AG04449 (cell line): ENCODE measurements around the gene KIF3A.
A peak's percentile ranks its signal among the peaks of the same experiment; 100 is the strongest.

ENCODE experiments used
- CTCF ChIA-PET: fragments of 350-600 bp; formaldehyde crosslinking; extraction: SDS; loops from one replicate; lab custom pipeline; 2021; ENCODE audit warnings: antibody characterized with exemption; lab: Yijun Ruan, JAX
- POLR2A ChIA-PET: fragments of 400-600, 350-600 bp; formaldehyde crosslinking; extraction: SDS; loops from one replicate; lab custom pipeline; 2020; ENCODE audit warnings: antibody characterized with exemption, inconsistent platforms; lab: Yijun Ruan, JAX
- DNase-seq: peaks from one replicate; pipeline ENCODE4 v3.0.0-alpha.2; 2010; ENCODE audit warnings: low read depth, low spot score
- H3K4me3 ChIP-seq: 2 replicates; pipeline ENCODE4 v1.5.1; 2011; ENCODE audit warnings: low read depth, mild to moderate bottlenecking, control low read depth, low read length
- CTCF ChIP-seq: IDR thresholded peaks from one replicate; pipeline ENCODE4 v1.5.1; 2011; ENCODE audit warnings: mild to moderate bottlenecking, moderate library complexity, low read length, control low read depth, inconsistent platforms; ENCODE audit not compliant: insufficient read depth; ENCODE audit errors: missing control alignments

Gene KIF3A

GRCh38 chr5:132759114-132760048 lies 22.0 kb upstream of the KIF3A start:
- CTCF ChIA-PET: interaction anchor here (18.0 kb wide), 1 partner anchor 61 kb away, joined by 317 read pairs; the partner anchor contains the start of gene SOWAHA
- H3K4me3 ChIP-seq: no peak overlapping the region
- POLR2A ChIA-PET: no interaction called here
- no peak for TF ChIP-seq CTCF
- DNase-seq: no peak

DNA sequence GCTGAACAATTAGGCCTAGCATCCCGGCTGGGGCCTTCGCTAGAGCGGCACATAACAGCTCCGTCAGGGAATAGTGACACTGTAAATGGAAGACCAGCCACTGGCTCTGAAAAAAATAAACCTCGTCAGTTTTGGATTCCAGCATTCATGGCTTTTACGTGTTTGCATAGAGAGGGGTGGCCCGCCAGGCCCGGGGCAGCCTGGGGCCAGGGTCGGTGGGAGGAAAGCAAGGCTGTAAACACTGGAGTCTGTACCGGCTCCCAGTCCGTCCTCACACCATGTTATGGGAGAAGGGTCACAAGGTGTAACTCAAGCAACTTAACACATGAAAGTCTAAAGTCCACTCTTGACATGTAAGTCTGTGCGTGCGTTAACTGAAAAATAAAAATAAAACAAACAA lies 21.1 kb upstream of the KIF3A start:
- no peak for TF ChIP-seq CTCF
- ChIA-PET CTCF (interaction anchor here (5.8 to 18.0 kb wide), 2 partner anchors 14 to 62 kb away, joined by 56 to 317 read pairs; partner anchors contain the start of genes CCNI2 and SOWAHA), POLR2A (no interaction called here)
- no peak for DNase-seq
- no peak overlapping the region for H3K4me3 ChIP-seq

- CTCF ChIA-PET: interaction anchor here (0.9 to 18.0 kb wide), 5 partner anchors 9 to 370 kb away, joined by 3 to 317 read pairs (median 5); partner anchors contain the start of genes CCNI2 and SOWAHA
- POLR2A ChIA-PET: no interaction called here
Observed at GRCh38 chr5:132756542-132756941, 19.2 kb upstream of the KIF3A start.

GRCh38 chr5:132754947-132755346 lies 17.6 kb upstream of the KIF3A start:
- TF ChIP-seq CTCF: peak; percentile 20
- no peak overlapping the region for H3K4me3 ChIP-seq
- ChIA-PET POLR2A (no interaction called here), CTCF (interaction anchor here (0.7 to 18.0 kb wide), 25 partner anchors 11 to 369 kb away, joined by 3 to 317 read pairs (median 4); partner anchors contain the start of genes CCNI2, GDF9, SOWAHA and UQCRQ)
- DNase-seq: no peak

More at GRCh38 chr5:132756542-132756941, 19.2 kb upstream of the KIF3A start:
- no peak overlapping the region for H3K4me3 ChIP-seq
- no peak for TF ChIP-seq CTCF
- DNase-seq: no peak

DNA sequence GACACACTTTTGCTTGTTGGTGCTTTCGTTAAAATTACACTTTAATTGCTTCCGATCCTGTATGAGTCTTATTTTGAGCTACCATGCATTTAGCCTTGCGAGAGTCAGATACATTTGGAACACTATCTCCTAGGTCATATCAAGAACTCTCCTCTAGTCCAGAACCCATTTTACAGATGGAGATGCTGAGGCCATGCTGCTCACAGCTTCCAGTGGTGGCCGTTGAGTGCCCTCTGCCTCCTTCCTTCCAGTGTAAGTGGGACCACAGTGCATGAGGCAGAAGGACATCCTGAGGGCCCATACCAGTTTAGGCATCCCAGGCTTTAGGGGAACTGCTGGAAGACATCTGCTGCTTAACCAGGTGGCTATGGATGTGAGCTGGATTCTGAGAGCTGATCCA lies 16.8 kb upstream of the KIF3A start:
- DNase-seq: no peak
- TF ChIP-seq CTCF: no peak
- CTCF ChIA-PET: interaction anchor here (0.8 to 18.0 kb wide), 21 partner anchors 9 to 368 kb away, joined by 3 to 317 read pairs (median 5); partner anchors contain the start of genes CCNI2, GDF9, KIF3A and SOWAHA
- H3K4me3 ChIP-seq: no peak overlapping the region
- POLR2A ChIA-PET: no interaction called here
